ENCODE results near the gene PTPN1. TPM values are rescaled to one million over a fixed set of nuclear protein-coding genes. Genes with fewer than 3 reads are reported as not detected.

The PTPN1 gene
- 57.7 and 64.3 TPM in 2 replicates for total RNA-seq
- 38.9 and 41.1 TPM in 2 replicates for polyA plus RNA-seq
- polyA plus RNA-seq (2011; cell fraction: cytosol; rRNA removed) = 46.3 and 46.5 TPM in 2 replicates
- 67.9 and 82.7 TPM in 2 replicates for polyA plus RNA-seq (2011; cell fraction: nucleus; rRNA removed)
- 54.6 and 69.0 TPM in 2 replicates for polyA plus RNA-seq (2012)
- polyA minus RNA-seq = 38.9 and 47.4 TPM in 2 replicates
- 14.3 TPM for polyA minus RNA-seq (2011; cell fraction: cytosol; rRNA and poly(A)+ RNA removed)
- 40.9 and 46.0 TPM in 2 replicates for polyA minus RNA-seq (2011; cell fraction: nucleus; rRNA and poly(A)+ RNA removed)
- percentile 95 among the genes with signal in this experiment for Bru-seq, nascent RNA
- percentile 87 among the genes with signal in this experiment for BruChase-seq, experiment 1, labeled RNA remaining after a 6-hour chase
- percentile 86 among the genes with signal in this experiment for BruChase-seq, experiment 2, labeled RNA remaining after a 2-hour chase
- long read RNA-seq, full-length matches to known transcripts = 22 of 40 reads
- long read RNA-seq, partial matches to known transcripts = 7 of 40 reads
- long read RNA-seq, other reads (novel, unspliced or antisense) = 11 of 40 reads

DNA sequence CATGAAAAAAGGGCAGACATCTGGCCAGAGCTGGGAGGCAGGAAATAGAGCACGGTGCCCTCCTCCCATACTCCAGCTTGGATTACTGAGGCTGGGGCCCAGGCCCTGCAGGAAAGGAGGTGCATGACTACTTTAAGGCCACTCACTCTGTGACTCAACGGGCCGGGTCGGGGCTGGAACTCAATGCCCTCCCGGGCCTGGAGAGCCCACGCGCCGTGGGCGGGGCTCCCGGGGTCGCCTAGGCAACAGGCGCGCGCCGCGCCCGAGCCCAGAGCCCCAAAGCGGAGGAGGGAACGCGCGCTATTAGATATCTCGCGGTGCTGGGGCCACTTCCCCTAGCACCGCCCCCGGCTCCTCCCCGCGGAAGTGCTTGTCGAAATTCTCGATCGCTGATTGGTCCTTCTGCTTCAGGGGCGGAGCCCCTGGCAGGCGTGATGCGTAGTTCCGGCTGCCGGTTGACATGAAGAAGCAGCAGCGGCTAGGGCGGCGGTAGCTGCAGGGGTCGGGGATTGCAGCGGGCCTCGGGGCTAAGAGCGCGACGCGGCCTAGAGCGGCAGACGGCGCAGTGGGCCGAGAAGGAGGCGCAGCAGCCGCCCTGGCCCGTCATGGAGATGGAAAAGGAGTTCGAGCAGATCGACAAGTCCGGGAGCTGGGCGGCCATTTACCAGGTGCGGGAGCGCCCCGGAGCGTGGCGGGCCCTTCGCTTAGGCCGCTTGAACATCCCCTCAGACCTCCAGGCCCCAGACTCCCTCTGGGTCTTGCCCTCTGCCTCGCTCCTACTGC lies at the start of gene PTPN1:
PTPN1 (plus strand) TSS at position 461 of the 783 bp plus-strand sequence; CDS start at position 606, 145 bp downstream.
- Histone ChIP-seq H3K9ac (replicated peaks; ENCODE audit: extremely low read depth, insufficient read depth, low read length) (peak within 1 kb of the TSS; percentile 85), H3K27me3 (ENCODE audit: control insufficient read depth in 2 of 2, insufficient read depth in 2 of 2, low read length in 2 of 2) (no peaks in the 10 kb centered on the region), H4K20me1 (replicated peaks; ENCODE audit: control insufficient read depth, extremely low read depth, insufficient read depth, low read length) (no peaks in the 10 kb centered on the region), H3K4me3 (replicated peaks in 1 of 3; ENCODE audit: insufficient read depth in 1 of 3, low read depth in 1 of 3, low read length in 3 of 3) (peak within 1 kb of the TSS; percentile 35 to 97 (median 88)), H3K4me1 (ENCODE audit: control insufficient read depth, extremely low read depth, insufficient read depth, low read length) (peaks cover 31% of the 10 kb centered on the region), H3K9me1 (replicated peaks; ENCODE audit: control insufficient read depth, extremely low read depth, insufficient read depth, low read length) (no peaks in the 10 kb centered on the region), H3K9me3 (replicated peaks; ENCODE audit: control insufficient read depth, insufficient read depth, low read length) (no peaks in the 10 kb centered on the region), H2AFZ (ENCODE audit: low read depth, low read length) (peak within 1 kb of the TSS; percentile 80), H3K36me3 (ENCODE audit: control insufficient read depth in 2 of 2, extremely low read depth in 1 of 2, insufficient read depth in 2 of 2, low read length in 2 of 2) (peaks cover 0 to 2% of the 10 kb centered on the region in 2 experiments), H3K79me2 (ENCODE audit: control insufficient read depth, insufficient read depth, low read length) (peaks cover 47% of the 10 kb centered on the region), H3K4me2 (ENCODE audit: insufficient read depth, low read length) (peak within 1 kb of the TSS; percentile 97), H3K27ac (ENCODE audit: insufficient read depth, low read depth, low read length) (peak within 1 kb of the TSS; percentile 97)
- DNase-seq (ENCODE audit: low read depth, low spot score) (peak; percentile 99), FAIRE-seq (peak; percentile 83)
- intact Hi-C loops (cut with micrococcal nuclease) = loop anchor here (1.0 to 2.0 kb wide), 6 partner anchors 19 to 63 kb away; no protein-coding TSS in a partner anchor
- ChIA-PET CTCF (interaction anchor here (0.8 to 8.7 kb wide), 8 partner anchors 9 to 63 kb away, joined by 3 to 133 read pairs (median 4); no protein-coding TSS in a partner anchor), POLR2A (interaction anchor here (0.7 to 2.5 kb wide), 5 partner anchors 26 to 63 kb away, joined by 3 to 17 read pairs (median 3); no protein-coding TSS in a partner anchor)
- BruUV-seq (replicated peaks) = no TSS peak
- dilution Hi-C loops (cut with MboI; ENCODE audit: extremely low pct_ligation_motif_present, low sequenced_read_pairs) = no loop called here
- TF ChIP-seq POLR2A (IDR thresholded peaks at IDR 0.05; ENCODE audit: low read depth, low read length) = peak; percentile 99
- TF ChIP-seq, protein P1, sequence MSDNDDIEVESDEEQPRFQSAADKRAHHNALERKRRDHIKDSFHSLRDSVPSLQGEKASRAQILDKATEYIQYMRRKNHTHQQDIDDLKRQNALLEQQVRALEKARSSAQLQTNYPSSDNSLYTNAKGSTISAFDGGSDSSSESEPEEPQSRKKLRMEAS (IDR thresholded peaks at IDR 0.05; ENCODE audit: insufficient read depth, insufficient read length) = peak; percentile 1
- TF ChIP-seq POLR2AphosphoS5 (IDR thresholded peaks at IDR 0.05; ENCODE audit: insufficient read depth, low read depth, low read length) = peak; percentile 99
- peak; percentile 28 for TF ChIP-seq GATA2 (IDR thresholded peaks at IDR 0.05; ENCODE audit: insufficient read depth, insufficient read length, low read depth, low read length)
- TF ChIP-seq FOS (IDR thresholded peaks at IDR 0.05; ENCODE audit: borderline replicate concordance, insufficient read depth, low read length) = peak; percentile 74
- TF ChIP-seq EZH2 (IDR thresholded peaks at IDR 0.05; ENCODE audit: borderline replicate concordance, low read depth, low read length, severe bottlenecking) = no peak
- TF ChIP-seq, protein P2, sequence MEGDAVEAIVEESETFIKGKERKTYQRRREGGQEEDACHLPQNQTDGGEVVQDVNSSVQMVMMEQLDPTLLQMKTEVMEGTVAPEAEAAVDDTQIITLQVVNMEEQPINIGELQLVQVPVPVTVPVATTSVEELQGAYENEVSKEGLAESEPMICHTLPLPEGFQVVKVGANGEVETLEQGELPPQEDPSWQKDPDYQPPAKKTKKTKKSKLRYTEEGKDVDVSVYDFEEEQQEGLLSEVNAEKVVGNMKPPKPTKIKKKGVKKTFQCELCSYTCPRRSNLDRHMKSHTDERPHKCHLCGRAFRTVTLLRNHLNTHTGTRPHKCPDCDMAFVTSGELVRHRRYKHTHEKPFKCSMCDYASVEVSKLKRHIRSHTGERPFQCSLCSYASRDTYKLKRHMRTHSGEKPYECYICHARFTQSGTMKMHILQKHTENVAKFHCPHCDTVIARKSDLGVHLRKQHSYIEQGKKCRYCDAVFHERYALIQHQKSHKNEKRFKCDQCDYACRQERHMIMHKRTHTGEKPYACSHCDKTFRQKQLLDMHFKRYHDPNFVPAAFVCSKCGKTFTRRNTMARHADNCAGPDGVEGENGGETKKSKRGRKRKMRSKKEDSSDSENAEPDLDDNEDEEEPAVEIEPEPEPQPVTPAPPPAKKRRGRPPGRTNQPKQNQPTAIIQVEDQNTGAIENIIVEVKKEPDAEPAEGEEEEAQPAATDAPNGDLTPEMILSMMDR (IDR thresholded peaks at IDR 0.05; ENCODE audit: extremely low read depth in 1 of 2, insufficient read depth in 1 of 2, low read depth in 1 of 2, low read length in 2 of 2) = peak in 1 of 2 donors; percentile 2
- TF ChIP-seq JUN (IDR thresholded peaks at IDR 0.05; ENCODE audit: borderline replicate concordance, insufficient read depth, insufficient read length, low read depth) = no peak

Measured in endothelial cell of umbilical vein (primary cell).